HG02981 (cell line): Measurements from ENCODE around the gene SERTAD4.
"Not testable (repeated sequence)": the region's sequence is repeated elsewhere in the genome, so short reads cannot be mapped to it uniquely, and the experiment has no call there.

ENCODE experiments used
- ATAC-seq: cut with Tn5 transposase; IDR thresholded peaks from one replicate; pipeline ENCODE4 v1.9.1; 2021; ENCODE audit warnings: mild to moderate bottlenecking, moderate library complexity; ENCODE audit not compliant: unreplicated experiment

Gene SERTAD4

GRCh38 chr1:210232511-210233215 is at the start of gene SERTAD4:
SERTAD4 (plus strand) TSS chr1:210232796; CDS start chr1:210237961, 5,165 bp downstream.
- ATAC-seq: no peak

GRCh38 chr1:210185063-210185462 is 47.5 kb upstream of the SERTAD4 start:
- ATAC-seq: no peak

- ATAC-seq: not testable (repeated sequence)
Measured at GRCh38 chr1:210187849-210188606, 44.6 kb upstream of the SERTAD4 start.

GRCh38 chr1:210189426-210189825 is 43.2 kb upstream of the SERTAD4 start:
- ATAC-seq: no peak

- ATAC-seq: no peak
Measured at GRCh38 chr1:210195635-210196160, 36.9 kb upstream of the SERTAD4 start.

GRCh38 chr1:210196266-210196665 is 36.3 kb upstream of the SERTAD4 start:
- not testable (repeated sequence) for ATAC-seq

GRCh38 chr1:210198840-210199239 is 33.8 kb upstream of the SERTAD4 start:
- ATAC-seq: no peak

GRCh38 chr1:210200124-210200736 is 32.4 kb upstream of the SERTAD4 start:
- ATAC-seq: no peak

- ATAC-seq: no peak
Measured at GRCh38 chr1:210201681-210202080, 30.9 kb upstream of the SERTAD4 start.

- no peak for ATAC-seq
Measured at GRCh38 chr1:210207597-210208450, 24.8 kb upstream of the SERTAD4 start.

GRCh38 chr1:210213335-210213734 is 19.3 kb upstream of the SERTAD4 start:
- no peak for ATAC-seq

GRCh38 chr1:210214573-210215409 is 17.8 kb upstream of the SERTAD4 start:
- no peak for ATAC-seq

GRCh38 chr1:210217482-210217881 is 15.1 kb upstream of the SERTAD4 start:
- ATAC-seq: no peak

GRCh38 chr1:210218047-210218446 is 14.5 kb upstream of the SERTAD4 start:
- ATAC-seq: no peak

- no peak for ATAC-seq
Measured at GRCh38 chr1:210222340-210223006, 10.1 kb upstream of the SERTAD4 start.

GRCh38 chr1:210223226-210223904 is 9.2 kb upstream of the SERTAD4 start:
- no peak for ATAC-seq

- no peak for ATAC-seq
Measured at GRCh38 chr1:210228158-210228557, 4.4 kb upstream of the SERTAD4 start.

GRCh38 chr1:210230149-210230695 is 2.4 kb upstream of the SERTAD4 start:
- no peak for ATAC-seq
